Stimulated activated CD8-positive, alpha-beta memory T cell treated with anti-CD3 and anti-CD28 coated beads, Interleukin-12 subunit alpha, Interleukin-12 subunit beta, amount 100 ng/mL, for 24 hours (primary cell): ENCODE measurements around the gene GABRA6.
"Not testable (repeated sequence)": the region's sequence is repeated elsewhere in the genome, so short reads cannot be mapped to it uniquely, and the experiment has no call there.

ENCODE experiments used
- DNase-seq: peaks from one replicate; pipeline ENCODE4 v3.0.0-alpha.2; 2020; ENCODE audit errors: extremely low read depth

The GABRA6 gene

GRCh38 chr5:161685461-161685860, at the start of gene GABRA6:
Gene GABRA6 (plus strand): TSS chr5:161685721. CDS start chr5:161685990, 269 bp downstream.
- DNase-seq: no peak

- no peak for DNase-seq
Observed at GRCh38 chr5:161637591-161637990, 47.9 kb upstream of the GABRA6 start.

- DNase-seq: no peak
Observed at GRCh38 chr5:161641444-161641843, 44.1 kb upstream of the GABRA6 start.

GRCh38 chr5:161645264-161645663, 40.3 kb upstream of the GABRA6 start:
- no peak for DNase-seq

- not testable (repeated sequence) for DNase-seq
Observed at GRCh38 chr5:161651926-161652325, 33.6 kb upstream of the GABRA6 start.

- DNase-seq: no peak
Observed at GRCh38 chr5:161660806-161661205, 24.7 kb upstream of the GABRA6 start.

GRCh38 chr5:161663431-161663830, 22.1 kb upstream of the GABRA6 start:
- no peak for DNase-seq

GRCh38 chr5:161676103-161676502, 9.4 kb upstream of the GABRA6 start:
- no peak for DNase-seq

- DNase-seq: no peak
Observed at GRCh38 chr5:161686149-161686548, 628 bp downstream of the GABRA6 start.

GRCh38 chr5:161686881-161687280, 1.4 kb downstream of the GABRA6 start:
- DNase-seq: no peak

- DNase-seq: no peak
Observed at GRCh38 chr5:161687316-161687715, 1.8 kb downstream of the GABRA6 start.

- DNase-seq: no peak
Observed at GRCh38 chr5:161691911-161692310, 6.4 kb downstream of the GABRA6 start.

GRCh38 chr5:161697001-161697400, 11.5 kb downstream of the GABRA6 start:
- DNase-seq: no peak

GRCh38 chr5:161700065-161700464, 14.5 kb downstream of the GABRA6 start:
- no peak for DNase-seq

GRCh38 chr5:161703528-161703927, 18.0 kb downstream of the GABRA6 start:
- no peak for DNase-seq

GRCh38 chr5:161707382-161707781, 21.9 kb downstream of the GABRA6 start:
- DNase-seq: no peak

GRCh38 chr5:161709239-161709638, 23.7 kb downstream of the GABRA6 start:
- DNase-seq: no peak

GRCh38 chr5:161713042-161713441, 27.5 kb downstream of the GABRA6 start:
- DNase-seq: no peak

GRCh38 chr5:161719157-161719556, 33.6 kb downstream of the GABRA6 start:
- DNase-seq: no peak

GRCh38 chr5:161720460-161720859, 34.9 kb downstream of the GABRA6 start:
- no peak for DNase-seq

GRCh38 chr5:161734741-161735140, 49.2 kb downstream of the GABRA6 start:
- DNase-seq: no peak

GRCh38 chr5:161740433-161740832, 54.9 kb downstream of the GABRA6 start:
- no peak for DNase-seq

GRCh38 chr5:161744276-161744675, 58.8 kb downstream of the GABRA6 start:
- no peak for DNase-seq

GRCh38 chr5:161745392-161745791, 59.9 kb downstream of the GABRA6 start:
- no peak for DNase-seq

- DNase-seq: no peak
Observed at GRCh38 chr5:161751265-161751664, 65.7 kb downstream of the GABRA6 start.
